ENCODE data around the gene S100A10.
A peak's percentile ranks its signal among the peaks of the same experiment; 100 is the strongest.

The S100A10 gene

GRCh38 chr1:151989211-151989862 is 4.3 kb downstream of the S100A10 start:
- H3K4me3 ChIP-seq (ENCODE audit: low read depth, low read length): no peak overlapping the region
- no peak for TF ChIP-seq CTCF (IDR thresholded peaks at IDR 0.05; ENCODE audit: insufficient read depth, low read depth, low read length, missing control alignments)
- no peak for DNase-seq (ENCODE audit: low read depth)

- TF ChIP-seq CTCF (IDR thresholded peaks at IDR 0.05; ENCODE audit: insufficient read depth, low read depth, low read length, missing control alignments): no peak
- no peak overlapping the region for H3K4me3 ChIP-seq (ENCODE audit: low read depth, low read length)
- no peak for DNase-seq (ENCODE audit: low read depth)
Measured at GRCh38 chr1:151988405-151988923, 5.2 kb downstream of the S100A10 start.

- DNase-seq (ENCODE audit: low read depth): no peak
- no peak overlapping the region for H3K4me3 ChIP-seq (ENCODE audit: low read depth, low read length)
- no peak for TF ChIP-seq CTCF (IDR thresholded peaks at IDR 0.05; ENCODE audit: insufficient read depth, low read depth, low read length, missing control alignments)
Measured at GRCh38 chr1:151986501-151987190, 7.0 kb downstream of the S100A10 start.

GRCh38 chr1:151985768-151986167 is 7.9 kb downstream of the S100A10 start:
- no peak for TF ChIP-seq CTCF (IDR thresholded peaks at IDR 0.05; ENCODE audit: insufficient read depth, low read depth, low read length, missing control alignments)
- DNase-seq (ENCODE audit: low read depth): no peak
- no peak overlapping the region for H3K4me3 ChIP-seq (ENCODE audit: low read depth, low read length)

GRCh38 chr1:151985270-151985669 is 8.4 kb downstream of the S100A10 start:
- DNase-seq (ENCODE audit: low read depth): no peak
- no peak for TF ChIP-seq CTCF (IDR thresholded peaks at IDR 0.05; ENCODE audit: insufficient read depth, low read depth, low read length, missing control alignments)
- no peak overlapping the region for H3K4me3 ChIP-seq (ENCODE audit: low read depth, low read length)

- no peak overlapping the region for H3K4me3 ChIP-seq (ENCODE audit: low read depth, low read length)
- TF ChIP-seq CTCF (IDR thresholded peaks at IDR 0.05; ENCODE audit: insufficient read depth, low read depth, low read length, missing control alignments): no peak
- peak; percentile 60 for DNase-seq (ENCODE audit: low read depth)
Measured at GRCh38 chr1:151984313-151984956, 9.2 kb downstream of the S100A10 start.
